Progenitor cell of endocrine pancreas (in vitro differentiated cells): ENCODE measurements around the gene AK5. TPM values are rescaled to one million over a fixed set of nuclear protein-coding genes. Genes with fewer than 3 reads are reported as not detected.
"Not testable (repeated sequence)": the region's sequence is repeated elsewhere in the genome, so short reads cannot be mapped to it uniquely, and the experiment has no call there.

Experiments used
- DNase-seq: peaks from one replicate; pipeline ENCODE4 v3.0.0; 2021; ENCODE audit warnings: low spot score; ENCODE audit not compliant: unreplicated experiment
- H3K27ac Mint-ChIP-seq: 2 replicates; pipeline ENCODE4 v1.8.0; 2021; ENCODE audit warnings: mild to moderate bottlenecking, moderate library complexity, mixed read lengths
- H3K27me3 Mint-ChIP-seq: 2 replicates; pipeline ENCODE4 v1.8.0; 2021; ENCODE audit warnings: mixed read lengths
- H3K36me3 Mint-ChIP-seq: 2 replicates; pipeline ENCODE4 v1.8.0; 2022; ENCODE audit warnings: mixed read lengths; ENCODE audit not compliant: insufficient read depth
- H3K4me1 Mint-ChIP-seq: 2 replicates; pipeline ENCODE4 v1.8.0; 2021; ENCODE audit warnings: low read depth, mixed read lengths
- H3K4me3 Mint-ChIP-seq: 2 replicates; pipeline ENCODE4 v1.8.0; 2021; ENCODE audit warnings: low read depth, mild to moderate bottlenecking, moderate library complexity, mixed read lengths
- H3K9me3 Mint-ChIP-seq: 2 replicates; pipeline ENCODE4 v1.8.0; 2021; ENCODE audit warnings: low read depth, mixed read lengths
- total RNA-seq: library from RNA; stranded (reverse); gene quantifications from 2 replicates; pipeline ENCODE4 v1.2.1, GENCODE V29; 2021
- TF ChIP-seq, protein P1 (sequence below): fragments of 200-600 bp; sonication (generic); IDR thresholded peaks from one replicate; pipeline ENCODE4 v1.5.0; 2021; ENCODE audit warnings: antibody characterized with exemption, mild to moderate bottlenecking; ENCODE audit not compliant: unreplicated experiment

AK5 gene
- total RNA-seq, 1 donor from 2014 or later = 4.0 TPM

DNA sequence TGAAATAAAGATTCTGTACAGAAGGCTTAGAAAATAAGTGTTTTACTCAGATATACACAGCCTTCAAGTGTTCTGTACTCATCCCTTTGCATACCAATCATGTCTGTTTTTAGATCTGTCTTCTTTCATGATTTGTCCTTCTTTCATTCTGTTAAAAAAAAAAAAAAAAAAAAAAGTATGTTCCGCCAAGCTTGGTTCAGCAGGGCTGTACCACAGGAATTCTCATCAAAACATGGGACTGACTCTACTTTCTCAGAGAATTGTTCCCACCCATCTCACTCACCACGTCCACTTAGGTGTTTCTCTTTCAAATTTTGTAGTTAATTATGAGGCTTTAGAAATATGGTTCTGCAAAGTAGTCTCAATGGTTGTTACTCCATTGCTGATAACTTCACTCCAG, 119.0 kb downstream of the AK5 start:
- Mint-ChIP-seq H3K4me3 (no peak overlapping the region), H3K36me3 (no peaks in the 10 kb centered on the region), H3K9me3 (no peaks in the 10 kb centered on the region), H3K27ac (no peak overlapping the region), H3K4me1 (peaks cover 4% of the 10 kb centered on the region), H3K27me3 (no peaks in the 10 kb centered on the region)
- TF ChIP-seq, protein P1, sequence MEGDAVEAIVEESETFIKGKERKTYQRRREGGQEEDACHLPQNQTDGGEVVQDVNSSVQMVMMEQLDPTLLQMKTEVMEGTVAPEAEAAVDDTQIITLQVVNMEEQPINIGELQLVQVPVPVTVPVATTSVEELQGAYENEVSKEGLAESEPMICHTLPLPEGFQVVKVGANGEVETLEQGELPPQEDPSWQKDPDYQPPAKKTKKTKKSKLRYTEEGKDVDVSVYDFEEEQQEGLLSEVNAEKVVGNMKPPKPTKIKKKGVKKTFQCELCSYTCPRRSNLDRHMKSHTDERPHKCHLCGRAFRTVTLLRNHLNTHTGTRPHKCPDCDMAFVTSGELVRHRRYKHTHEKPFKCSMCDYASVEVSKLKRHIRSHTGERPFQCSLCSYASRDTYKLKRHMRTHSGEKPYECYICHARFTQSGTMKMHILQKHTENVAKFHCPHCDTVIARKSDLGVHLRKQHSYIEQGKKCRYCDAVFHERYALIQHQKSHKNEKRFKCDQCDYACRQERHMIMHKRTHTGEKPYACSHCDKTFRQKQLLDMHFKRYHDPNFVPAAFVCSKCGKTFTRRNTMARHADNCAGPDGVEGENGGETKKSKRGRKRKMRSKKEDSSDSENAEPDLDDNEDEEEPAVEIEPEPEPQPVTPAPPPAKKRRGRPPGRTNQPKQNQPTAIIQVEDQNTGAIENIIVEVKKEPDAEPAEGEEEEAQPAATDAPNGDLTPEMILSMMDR = no peak
- DNase-seq = no peak

DNA sequence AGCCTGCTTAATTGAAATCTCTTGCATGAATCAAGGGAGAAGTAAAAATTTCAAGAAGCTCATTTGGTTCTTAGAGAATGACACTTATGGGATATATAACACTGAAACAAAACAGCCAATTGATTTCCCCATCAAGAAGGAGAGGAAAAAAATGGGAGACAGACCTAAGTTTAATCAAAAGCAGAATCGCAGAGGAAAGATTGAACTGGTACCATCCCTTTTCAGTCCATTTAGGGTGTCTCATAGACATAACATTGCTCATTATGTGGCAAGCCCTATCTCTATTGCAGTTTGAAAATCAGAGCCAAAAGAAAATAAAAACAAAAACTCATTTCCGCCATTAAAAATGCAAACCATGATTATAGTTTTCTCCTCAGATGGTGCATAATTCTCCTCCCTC, 119.6 kb downstream of the AK5 start:
- Mint-ChIP-seq H3K4me3 (no peak overlapping the region), H3K27me3 (no peaks in the 10 kb centered on the region)

DNA sequence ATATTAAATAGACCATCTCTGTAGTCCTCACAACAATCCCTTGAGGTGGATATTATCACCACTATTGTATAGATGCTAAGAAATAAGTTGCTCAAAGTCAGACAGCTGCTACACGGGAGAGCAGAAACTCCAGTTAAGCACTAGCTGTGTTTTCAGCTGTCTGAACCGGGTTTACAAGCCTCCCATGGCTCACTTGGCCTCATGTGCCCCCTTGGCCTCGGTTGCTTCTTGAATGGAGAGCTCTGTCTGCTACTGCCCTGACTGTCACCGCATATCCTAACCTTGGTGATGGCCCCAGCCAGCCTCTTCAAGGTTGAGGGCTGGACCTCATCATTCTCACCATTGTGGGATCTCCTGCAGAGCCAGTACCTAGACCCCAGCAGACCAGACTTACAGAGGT, 123.4 kb downstream of the AK5 start:
- Mint-ChIP-seq H3K36me3 (no peaks in the 10 kb centered on the region), H3K4me3 (no peak overlapping the region), H3K27me3 (no peaks in the 10 kb centered on the region), H3K4me1 (no peaks in the 10 kb centered on the region), H3K9me3 (no peaks in the 10 kb centered on the region), H3K27ac (no peak overlapping the region)
- TF ChIP-seq, protein P1 = no peak
- no peak for DNase-seq

More for the DNA sequence above, 119.6 kb downstream of the AK5 start:
- TF ChIP-seq, protein P1 = no peak
- no peak overlapping the region for H3K27ac Mint-ChIP-seq
- no peaks in the 10 kb centered on the region for H3K9me3 Mint-ChIP-seq
- H3K36me3 Mint-ChIP-seq = no peaks in the 10 kb centered on the region
- peaks cover 1% of the 10 kb centered on the region for H3K4me1 Mint-ChIP-seq
- no peak for DNase-seq

DNA sequence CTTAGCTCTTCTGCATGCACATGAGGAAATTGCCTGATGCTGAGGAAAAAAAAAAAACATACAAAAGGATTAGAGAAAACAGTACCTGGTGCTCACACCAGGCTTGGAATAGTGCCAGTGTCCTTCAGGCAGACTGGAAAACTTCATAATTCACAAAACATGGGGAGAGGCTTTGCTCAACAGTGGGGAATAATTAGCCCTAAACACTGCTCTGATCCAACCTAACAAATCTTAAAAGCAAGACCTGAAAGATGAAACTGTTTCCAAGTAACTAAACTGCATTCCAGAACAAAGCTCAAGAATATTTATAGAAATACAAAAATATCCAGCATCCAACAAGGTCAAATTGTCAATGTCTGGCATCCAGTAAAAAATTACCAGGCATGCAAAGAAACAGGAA, 124.8 kb downstream of the AK5 start:
- Mint-ChIP-seq H3K4me3 (no peak overlapping the region), H3K27me3 (no peaks in the 10 kb centered on the region), H3K4me1 (no peaks in the 10 kb centered on the region)

DNA sequence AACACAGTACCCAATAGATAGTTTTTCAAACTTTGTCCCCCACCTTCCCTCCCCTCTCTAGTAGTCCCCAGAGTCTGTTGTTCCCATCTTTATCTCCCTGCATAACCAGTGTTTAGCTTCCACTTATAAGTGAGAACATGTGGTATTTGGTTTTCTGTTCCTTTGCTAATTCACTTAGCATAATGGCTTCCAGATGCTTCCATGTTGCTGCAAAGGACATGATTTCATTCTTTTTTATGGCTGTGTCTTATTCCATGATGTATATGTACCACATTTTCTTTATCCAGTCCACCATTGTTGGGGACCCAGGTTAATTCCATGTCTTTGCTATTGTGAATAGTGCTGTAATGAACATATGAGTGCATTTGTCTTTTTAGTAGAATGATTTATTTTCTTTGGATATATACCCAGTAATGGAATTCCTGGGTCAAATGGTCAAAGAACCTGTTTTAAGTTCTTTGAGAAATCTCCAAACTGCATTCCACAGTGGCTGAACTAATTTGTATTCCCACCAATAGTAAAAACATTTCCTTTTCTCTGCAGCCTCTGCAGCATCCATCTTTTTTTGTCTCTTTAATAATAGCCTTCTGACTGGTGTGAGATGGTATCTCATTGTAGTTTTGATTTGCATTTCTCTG, 126.0 kb downstream of the AK5 start:
- Mint-ChIP-seq H3K9me3 (no peaks in the 10 kb centered on the region), H3K27me3 (peaks cover 7% of the 10 kb centered on the region), H3K36me3 (no peaks in the 10 kb centered on the region), H3K4me1 (peaks cover 2% of the 10 kb centered on the region), H3K27ac (no peak overlapping the region), H3K4me3 (no peak overlapping the region)
- TF ChIP-seq, protein P1 = no peak
- DNase-seq = no peak

More for the DNA sequence above, 124.8 kb downstream of the AK5 start:
- Mint-ChIP-seq H3K36me3 (no peaks in the 10 kb centered on the region), H3K9me3 (no peaks in the 10 kb centered on the region), H3K27ac (no peak overlapping the region)
- no peak for DNase-seq
- TF ChIP-seq, protein P1 = no peak

DNA sequence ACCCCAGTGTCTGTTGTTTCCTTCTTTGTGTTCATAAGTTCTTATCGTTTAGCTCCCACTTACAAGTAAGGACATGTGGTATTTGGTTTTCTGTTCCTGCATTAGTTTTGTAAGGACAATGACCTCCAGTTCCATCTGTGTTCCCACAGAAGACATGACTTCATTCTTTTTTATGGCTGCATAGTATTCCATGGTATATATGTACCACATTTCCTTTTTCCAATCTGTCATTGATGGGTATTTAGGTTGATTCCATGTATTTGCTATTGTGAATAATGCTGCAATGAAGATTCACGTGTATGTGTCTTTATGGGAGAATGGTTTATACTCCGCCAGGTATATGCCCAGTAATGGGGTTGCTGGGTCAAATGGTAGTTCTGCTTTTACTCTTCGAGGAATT, 127.1 kb downstream of the AK5 start:
- H3K9me3 Mint-ChIP-seq, H3K4me3 Mint-ChIP-seq, DNase-seq, H3K27ac Mint-ChIP-seq, H3K36me3 Mint-ChIP-seq: not testable (repeated sequence)
- Mint-ChIP-seq H3K27me3 (peaks cover 12% of the 10 kb centered on the region), H3K4me1 (peaks cover 12% of the 10 kb centered on the region)
